Epithelial cell of proximal tubule (primary cell): ENCODE measurements around the gene TENM3. TPM values are rescaled to one million over a fixed set of nuclear protein-coding genes. Genes with fewer than 3 reads are reported as not detected.

Source experiments
- DNase-seq: peaks from one replicate; pipeline ENCODE4 v3.0.0-alpha.2; 2011; ENCODE audit warnings: low read depth
- H3K4me3 ChIP-seq: 2 replicates; pipeline ENCODE4 v1.5.1; 2011; ENCODE audit warnings: low read depth, mild to moderate bottlenecking, low read length
- CTCF ChIP-seq: conservative IDR thresholded peaks from 2 replicates; pipeline ENCODE4 v1.5.1; 2012; ENCODE audit warnings: low read depth, mild to moderate bottlenecking, low read length
- total RNA-seq: library from RNA; depleted of rRNA; stranded (reverse); fragments of >200 nt; gene quantifications from 2 replicates; pipeline ENCODE4 v1.2.3, GENCODE V29; 2015

Gene TENM3
- total RNA-seq, 1 donor from 2014 or later, result 2.4 TPM

- no peak for DNase-seq
- H3K4me3 ChIP-seq, result no peak overlapping the region
- no peak for TF ChIP-seq CTCF
Measured at GRCh38 chr4:182206266-182206665, 36.9 kb upstream of the TENM3 start.

GRCh38 chr4:182206916-182207315 is 36.3 kb upstream of the TENM3 start:
- no peak for DNase-seq
- no peak overlapping the region for H3K4me3 ChIP-seq
- no peak for TF ChIP-seq CTCF

GRCh38 chr4:182207830-182208396 is 35.3 kb upstream of the TENM3 start:
- no peak overlapping the region for H3K4me3 ChIP-seq
- peak; percentile 83 for DNase-seq
- TF ChIP-seq CTCF, result no peak

DNA sequence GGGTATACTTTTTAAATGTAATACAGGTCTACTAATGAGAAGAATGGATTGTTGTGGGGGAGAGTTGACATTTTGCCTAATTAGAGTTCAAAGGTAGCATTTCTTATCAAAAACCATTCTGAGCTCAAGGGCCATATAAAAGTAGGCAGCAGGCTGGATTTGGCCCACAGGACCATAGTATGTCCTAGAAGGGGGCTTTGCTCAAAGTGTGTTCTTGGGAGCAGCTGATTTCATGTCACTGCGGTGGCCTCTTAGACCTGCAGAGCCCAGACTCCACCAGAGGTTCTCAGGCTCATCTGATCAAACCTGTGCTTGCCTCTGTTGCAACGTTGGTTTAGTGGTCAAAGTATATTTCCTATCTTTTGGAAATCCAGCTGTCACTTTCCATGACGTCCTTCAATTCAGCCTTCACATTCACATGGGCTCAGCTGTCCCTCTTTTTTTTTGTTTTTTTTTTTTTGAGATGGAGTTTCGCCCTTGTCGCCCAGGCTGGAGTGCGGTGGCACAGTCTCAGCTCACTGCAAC is 34.6 kb upstream of the TENM3 start:
- no peak overlapping the region for H3K4me3 ChIP-seq
- DNase-seq, result no peak
- no peak for TF ChIP-seq CTCF

GRCh38 chr4:182212211-182212761 is 30.9 kb upstream of the TENM3 start:
- no peak for TF ChIP-seq CTCF
- no peak overlapping the region for H3K4me3 ChIP-seq
- DNase-seq, result no peak

DNA sequence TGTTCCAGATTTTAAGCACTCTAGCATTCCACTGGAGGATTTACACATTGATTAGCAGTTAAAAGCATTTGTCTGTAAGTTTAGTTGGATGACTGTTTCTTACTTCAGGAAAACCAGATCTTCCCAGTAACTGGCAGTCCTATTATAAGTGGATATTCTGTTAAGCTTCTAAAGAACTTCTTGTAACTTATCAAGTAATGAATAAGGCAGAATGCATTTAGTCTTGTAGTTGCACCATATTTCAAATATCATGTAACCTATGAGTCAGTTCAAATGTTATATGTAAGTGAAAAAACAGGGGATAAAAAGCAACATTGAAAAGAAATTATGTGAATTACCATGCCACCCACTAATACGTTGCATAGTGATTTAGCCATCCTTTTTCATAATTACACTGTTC is 30.2 kb upstream of the TENM3 start:
- no peak for TF ChIP-seq CTCF
- H3K4me3 ChIP-seq, result no peak overlapping the region
- DNase-seq, result no peak

- DNase-seq, result no peak
- H3K4me3 ChIP-seq, result no peak overlapping the region
Measured at GRCh38 chr4:182215148-182215547, 28.1 kb upstream of the TENM3 start.

More at GRCh38 chr4:182215148-182215547, 28.1 kb upstream of the TENM3 start:
- no peak for TF ChIP-seq CTCF
